ENCODE data around the gene SGPL1.
"Not testable (repeated sequence)": the region's sequence is repeated elsewhere in the genome, so short reads cannot be mapped to it uniquely, and the experiment has no call there.

The SGPL1 gene

DNA sequence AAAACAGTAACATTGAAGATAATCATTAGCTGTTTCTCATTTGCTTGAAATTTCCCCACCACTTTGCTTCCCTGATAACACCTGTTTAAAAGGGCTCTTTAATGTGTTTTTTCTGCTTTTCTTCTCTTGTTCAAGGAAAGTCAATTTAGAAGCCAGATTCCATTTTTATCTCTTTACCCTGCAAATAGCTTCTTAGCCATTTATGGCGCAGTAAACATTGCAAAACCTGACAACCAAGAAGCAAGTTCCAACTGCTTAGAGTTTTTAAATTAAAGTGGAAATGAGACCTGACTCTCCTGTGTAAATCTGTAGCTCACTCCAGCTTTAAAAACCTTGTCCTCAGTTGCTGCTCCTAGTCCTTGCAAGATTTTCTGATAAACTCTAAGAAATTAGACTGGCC, 30.1 kb downstream of the SGPL1 start:
- no peak for DNase-seq

DNA sequence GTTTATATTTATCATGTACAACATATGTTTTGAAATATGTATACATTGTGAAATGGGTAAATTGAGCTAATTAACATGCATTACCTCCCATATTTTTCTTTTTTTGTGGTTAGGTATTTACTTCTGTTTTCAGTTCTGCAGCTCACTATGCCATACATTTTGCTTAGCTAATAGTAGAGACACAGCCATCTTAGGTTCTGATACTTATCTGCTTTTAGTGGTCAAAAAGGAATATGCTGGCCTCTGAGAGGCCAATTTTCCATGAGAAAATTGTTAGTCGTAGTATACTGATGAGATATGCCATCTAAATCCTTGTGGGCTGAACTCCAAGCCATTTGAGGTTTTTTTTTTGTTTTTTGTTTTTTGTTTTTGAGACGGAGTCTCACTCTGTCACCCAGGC, 31.0 kb downstream of the SGPL1 start:
- no peak for DNase-seq

DNA sequence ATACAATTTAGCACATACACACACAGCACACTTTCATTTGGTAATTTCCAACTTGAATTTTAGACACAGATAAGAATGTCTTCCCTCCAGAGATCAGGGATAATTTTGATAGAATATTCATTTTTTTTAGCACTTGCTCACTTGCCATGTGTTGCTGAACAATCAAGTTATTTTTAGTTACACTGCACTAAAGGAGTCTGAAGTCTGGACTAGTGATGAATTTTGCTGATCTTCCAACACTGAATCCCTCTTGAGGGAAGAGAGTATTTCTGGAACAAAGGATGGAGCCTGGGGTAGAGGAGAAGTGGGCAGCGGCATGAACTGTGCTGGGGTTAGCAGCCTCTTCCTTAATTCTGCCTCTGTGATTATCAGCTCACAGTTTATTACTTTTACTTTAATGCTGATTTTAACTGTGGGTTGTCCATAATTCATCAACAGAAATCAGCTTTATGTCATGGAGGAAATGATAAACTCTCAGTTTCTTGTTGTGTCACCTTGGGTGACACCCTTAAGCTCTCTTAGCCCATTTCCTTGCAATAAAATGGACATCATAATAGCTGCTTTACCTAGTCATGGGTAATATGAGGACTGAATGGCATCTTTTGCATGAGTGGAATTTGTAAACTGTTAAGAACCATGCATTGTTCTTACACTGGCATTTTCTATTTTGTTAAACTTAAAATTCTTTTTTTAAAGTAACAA, 32.1 kb downstream of the SGPL1 start:
- DNase-seq: no peak

DNA sequence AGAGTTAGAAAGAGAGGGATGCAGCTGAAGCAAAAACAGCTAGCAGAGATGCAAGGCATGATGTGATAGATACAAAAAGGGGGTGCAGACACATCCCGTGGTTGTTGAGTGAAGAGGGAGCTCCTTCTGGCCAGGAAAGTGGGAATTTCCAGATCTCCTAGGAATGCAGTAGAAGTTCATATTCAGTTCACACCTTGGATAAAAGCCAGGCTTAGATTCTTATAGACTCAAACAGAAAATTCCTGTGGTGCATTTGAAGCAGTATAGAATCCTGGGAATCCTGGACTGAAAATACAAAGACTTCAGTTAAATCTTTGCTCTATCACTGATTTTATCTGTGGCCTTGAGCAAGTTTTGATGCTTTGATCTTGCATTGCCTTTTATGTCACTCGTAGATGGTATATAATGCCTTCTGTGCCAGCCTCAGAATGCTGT, 33.9 kb downstream of the SGPL1 start:
- DNase-seq: no peak

DNA sequence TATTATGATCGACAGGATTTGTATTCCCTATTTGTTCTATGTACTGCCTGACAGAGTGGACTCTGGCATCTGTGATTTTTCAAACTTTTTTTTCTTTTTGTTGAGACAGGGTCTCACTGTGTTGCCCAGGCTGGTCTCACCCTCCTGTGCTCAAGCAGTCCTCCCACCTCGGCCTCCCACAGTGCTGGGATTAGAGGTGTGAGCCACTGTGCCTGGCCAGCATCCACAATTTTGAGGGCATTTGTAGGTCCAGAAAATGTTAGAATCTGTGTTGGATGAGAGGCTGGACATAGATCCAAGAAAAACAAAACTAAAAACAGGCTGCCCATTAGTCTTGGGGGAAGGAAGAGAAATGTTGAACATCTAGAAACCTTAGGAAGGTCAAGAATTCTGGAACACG, 34.3 kb downstream of the SGPL1 start:
- DNase-seq: no peak

DNA sequence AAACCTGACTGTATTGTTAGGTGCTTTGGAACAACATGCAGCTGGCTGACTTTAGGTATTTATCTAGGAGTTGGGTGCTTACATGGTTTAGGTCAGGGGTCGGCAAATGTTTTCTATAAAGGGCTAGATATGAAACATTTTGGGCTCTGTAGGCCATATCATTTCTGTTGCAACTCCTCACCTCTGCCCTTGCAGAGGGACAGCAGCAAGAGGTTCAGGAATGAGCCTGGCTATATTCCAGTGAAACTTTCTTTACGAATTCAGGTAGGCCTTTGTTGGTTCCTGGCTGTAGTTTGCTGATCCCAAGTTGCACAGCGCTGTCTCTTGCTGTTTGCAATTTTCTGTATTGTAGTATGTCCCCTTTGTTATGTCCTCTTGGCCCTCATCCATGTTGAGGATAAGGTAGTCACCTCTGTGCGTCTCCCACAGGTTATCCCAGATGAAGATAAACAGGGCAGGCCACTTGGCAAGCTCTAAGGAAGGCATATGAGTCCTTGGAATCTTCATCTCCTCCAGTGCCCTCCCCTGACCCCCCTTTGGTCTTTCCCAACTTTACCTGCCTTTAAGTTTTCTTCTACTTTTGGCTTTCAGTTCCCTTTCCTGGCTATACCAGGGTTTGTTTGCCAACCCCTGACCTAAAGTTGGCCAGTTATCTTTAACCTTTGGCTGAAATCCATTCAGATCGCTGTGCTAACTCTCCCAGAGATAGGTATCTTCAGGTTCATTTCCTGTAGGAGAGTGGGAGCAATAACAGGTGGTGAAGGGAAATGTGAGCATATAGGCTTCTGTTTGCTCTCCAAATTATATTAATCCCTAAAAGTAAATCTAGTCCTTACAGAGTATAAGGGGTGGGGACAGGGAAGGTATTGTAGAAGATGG, 36.1 kb downstream of the SGPL1 start:
- no peak for DNase-seq

DNA sequence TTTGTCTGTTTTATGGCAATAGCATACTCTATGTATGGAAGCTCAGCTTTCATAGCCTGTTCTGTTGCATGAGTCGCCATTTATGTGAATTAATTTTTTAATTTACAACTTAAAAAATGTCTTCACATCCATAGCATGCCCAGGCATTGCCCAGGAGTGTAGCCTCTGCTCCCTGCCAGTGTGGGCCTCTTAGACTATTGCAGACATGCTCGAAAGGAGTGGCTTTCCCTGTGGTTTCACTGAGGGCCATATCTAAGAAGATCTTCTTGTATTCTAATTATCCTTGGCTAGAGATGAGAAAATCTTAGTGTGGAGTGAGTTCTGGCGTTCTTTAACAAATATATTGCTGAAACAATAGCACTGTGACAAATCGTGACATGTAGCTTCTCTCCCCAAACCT, 37.3 kb downstream of the SGPL1 start:
- DNase-seq: no peak

DNA sequence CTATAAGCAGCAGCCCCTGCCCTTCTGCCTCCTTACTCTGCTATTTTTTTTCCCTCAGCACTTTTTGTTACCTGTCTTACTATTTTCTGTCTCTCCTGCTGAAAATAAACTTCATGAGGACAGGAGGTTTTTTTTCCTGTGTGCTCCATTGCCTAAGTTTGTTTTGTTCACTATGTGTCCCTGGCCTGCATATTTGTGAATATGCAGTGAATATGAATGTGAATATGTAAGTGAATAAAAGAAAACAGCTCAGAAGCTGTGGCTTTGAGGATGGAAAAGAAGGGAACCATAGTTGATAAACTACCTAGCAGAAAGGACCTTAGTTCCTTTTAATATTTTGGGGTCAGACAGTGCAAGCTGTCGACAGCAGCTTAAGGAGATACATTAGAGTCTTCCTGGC, 37.7 kb downstream of the SGPL1 start:
- DNase-seq: no peak

DNA sequence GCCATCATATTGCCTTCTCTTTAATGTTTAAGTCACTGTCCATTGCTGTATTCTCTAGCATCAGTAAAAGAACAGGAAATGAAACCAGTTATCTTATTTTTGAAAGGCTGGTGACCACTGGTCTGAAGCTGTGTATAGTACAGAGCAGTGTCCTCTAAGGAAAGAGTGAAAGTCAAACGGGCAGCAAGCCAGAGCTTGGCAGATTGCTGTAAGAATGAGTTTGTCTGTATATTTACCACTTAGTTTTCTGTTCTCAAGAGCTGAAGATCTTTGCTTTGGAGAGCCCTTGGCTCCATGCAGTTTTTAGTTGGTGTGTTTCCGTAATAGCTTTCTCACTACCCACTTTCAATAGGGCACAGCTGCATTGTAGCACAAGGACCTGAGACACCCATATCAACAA, 40.7 kb downstream of the SGPL1 start:
- no peak for DNase-seq

DNA sequence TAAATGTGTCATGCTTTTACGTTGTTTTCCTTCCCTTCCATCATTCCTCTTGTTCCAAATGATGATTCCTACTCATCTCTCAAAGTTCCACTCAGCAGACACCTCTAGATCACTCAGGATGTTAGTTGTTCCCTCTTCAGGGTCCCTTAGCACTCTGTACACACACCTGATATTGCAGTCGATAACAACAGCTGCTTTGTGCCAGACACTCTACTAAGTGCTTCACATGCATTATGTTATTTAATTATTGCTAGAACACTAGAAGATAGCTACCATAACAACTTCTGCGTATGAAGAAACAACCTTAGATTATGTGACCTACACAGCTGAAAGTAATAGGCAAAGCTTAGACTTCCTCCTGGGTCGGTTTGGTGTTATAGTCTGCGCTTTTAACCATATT, 43.0 kb downstream of the SGPL1 start:
- DNase-seq: no peak

DNA sequence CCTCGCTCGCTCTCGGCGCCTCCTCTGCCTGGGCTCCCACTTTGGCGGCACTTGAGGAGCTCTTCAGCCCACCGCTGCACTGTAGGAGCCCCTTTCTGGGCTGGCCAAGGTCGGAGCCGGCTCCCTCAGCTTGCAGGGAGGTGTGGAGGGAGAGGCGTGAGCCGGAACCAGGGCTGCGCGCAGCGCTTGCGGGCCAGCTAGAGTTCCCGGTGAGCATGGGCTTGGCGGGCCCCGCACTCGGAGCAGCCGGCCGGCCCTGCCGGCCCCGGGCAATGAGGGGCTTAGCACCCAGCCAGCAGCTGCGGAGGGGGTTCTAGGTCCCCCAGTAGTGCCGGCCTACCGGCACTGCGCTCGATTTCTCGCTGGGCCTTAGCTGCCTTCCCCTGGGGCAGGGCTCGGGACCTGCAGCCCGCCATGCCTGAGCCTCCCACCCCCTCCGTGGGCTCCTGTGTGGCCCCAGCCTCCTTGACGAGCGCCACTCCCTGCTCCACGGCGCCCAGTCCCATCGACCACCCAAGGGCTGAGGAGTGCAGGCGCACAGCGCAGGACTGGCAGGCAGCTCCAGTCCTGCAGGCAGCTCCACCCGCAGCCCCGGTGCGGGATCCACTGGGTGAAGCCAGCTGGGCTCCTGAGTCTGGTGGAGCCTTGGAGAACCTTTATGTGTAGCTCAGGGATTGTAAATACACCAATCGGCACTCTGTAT, 45.9 kb downstream of the SGPL1 start:
- not testable (repeated sequence) for DNase-seq

DNA sequence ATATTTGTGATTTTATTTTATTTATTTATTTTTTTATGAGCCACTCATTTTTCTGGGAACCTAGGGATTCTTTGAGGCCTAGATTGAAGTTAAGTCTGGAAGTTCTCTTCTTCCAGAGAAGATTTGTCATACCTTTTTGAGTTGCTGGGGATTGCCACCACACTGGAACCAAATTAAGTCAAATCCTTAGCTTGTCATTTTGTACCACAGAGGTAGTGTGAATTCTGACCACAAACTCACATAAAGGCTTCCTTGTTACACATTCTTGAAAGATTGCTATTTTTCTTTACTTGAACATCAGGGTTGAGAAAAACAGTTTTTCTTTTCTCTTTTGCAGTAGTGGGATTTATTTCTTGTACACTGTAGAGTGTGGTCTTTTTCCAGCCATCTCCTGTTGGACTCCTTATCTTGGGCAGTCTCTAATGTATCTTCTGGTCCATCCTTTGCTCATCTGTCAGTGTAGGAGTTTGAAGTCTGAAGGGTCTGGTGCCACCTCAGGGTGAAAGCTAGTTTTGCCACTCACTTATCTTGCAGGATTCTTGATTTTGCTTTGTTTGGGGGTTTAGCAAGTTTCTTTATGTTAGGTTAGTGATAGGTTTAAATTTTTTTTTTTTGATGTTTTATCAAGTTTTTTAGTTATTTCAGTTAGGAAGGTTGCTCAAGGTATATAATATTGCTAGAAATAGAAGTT, 47.9 kb downstream of the SGPL1 start:
- DNase-seq: no peak

DNA sequence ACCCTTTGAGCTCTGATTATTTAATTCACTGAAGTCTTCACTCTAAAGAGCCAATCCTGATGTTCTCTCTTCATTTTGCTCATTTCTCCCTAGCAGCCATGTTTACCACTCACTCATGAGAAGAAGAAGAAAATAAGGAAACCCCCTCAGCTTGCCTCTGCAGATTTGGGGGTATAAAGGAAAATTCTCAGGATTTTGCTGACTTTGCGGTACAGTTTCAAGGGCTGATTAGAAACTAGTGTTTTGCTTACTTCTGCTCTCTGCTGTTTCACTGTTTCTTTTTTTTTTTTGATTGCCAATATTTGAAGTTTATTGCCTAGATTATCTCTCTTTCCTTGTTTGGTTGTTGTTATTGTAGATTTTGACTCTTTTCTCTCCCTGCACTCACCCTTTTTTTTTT, 49.2 kb downstream of the SGPL1 start:
- DNase-seq: no peak

DNA sequence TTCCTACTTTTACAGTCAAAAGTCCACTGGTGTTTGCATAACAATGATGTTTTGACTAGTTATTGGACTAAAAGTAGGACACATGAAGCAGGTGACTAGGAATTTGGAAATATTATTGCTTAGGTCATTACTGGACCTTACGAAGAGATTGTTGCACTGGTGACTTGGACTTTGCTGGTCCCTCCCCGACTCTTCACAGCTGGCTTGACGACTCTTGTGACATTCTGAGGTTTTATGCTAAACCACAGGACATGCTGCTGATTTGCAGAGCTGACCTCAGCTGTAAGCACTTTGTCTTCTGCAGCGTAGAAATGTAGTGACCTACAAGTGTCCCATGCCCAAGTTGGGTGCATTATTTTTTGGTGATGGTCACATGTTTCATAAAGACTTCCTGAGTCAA, 50.7 kb downstream of the SGPL1 start:
- DNase-seq: no peak

DNA sequence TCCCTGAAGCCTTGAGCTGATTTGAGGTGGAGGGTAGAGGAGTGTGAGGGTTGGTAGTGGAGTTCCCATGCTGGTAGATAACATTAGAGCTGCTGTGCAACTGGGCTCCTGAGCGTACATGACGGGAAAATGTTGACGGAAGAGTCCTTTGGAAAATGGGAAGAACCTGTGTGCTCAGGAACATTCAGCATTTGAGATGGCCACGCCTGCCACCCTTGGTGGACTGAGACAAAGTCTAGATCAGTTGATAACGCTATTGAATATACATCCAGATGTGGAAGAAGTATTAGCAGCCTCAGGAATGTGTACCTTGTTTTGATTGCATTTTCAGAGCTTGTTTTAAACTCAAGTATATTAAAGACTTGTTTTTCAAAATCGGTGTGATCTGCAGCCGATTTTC, 56.5 kb downstream of the SGPL1 start:
- DNase-seq: no peak

DNA sequence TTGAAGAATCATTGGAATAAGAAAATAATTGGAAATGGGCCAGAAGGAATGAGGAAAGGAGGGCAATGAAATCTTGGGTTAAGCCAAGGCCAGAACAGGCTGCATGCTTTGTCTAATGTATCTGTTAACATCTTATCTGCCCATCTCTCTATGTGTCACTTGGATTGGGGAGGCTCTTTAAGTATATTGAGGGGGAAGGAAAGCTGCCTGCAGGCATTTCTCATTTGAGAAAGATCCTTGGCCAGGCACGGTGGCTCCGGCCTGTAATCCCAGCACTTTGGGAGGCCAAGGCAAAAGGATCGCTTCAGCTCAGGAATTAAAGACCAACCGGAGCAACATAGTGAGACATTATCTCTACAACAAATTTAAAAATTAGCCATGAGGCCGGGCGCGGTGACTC, 58.3 kb downstream of the SGPL1 start:
- DNase-seq: no peak

DNA sequence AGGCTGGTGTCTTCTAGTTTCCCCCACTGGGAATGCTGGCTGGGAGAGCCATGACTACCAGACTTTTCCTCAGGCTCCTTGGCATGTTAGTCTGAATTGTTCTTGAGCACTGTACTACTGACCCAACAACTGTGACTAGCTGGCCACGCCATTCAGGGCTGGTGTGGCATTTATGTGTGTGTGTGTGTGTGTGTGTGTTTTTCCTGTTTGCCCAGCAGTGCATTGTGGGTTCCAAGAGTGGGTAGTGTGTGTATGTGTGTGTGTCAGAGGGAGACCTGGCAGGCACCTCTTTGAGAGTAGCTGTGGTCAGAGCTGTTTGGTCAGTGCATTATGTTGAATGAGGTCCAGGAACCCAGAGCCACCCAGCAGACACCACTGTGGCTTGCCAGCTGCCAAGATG, 63.5 kb downstream of the SGPL1 start:
- no peak for DNase-seq

DNA sequence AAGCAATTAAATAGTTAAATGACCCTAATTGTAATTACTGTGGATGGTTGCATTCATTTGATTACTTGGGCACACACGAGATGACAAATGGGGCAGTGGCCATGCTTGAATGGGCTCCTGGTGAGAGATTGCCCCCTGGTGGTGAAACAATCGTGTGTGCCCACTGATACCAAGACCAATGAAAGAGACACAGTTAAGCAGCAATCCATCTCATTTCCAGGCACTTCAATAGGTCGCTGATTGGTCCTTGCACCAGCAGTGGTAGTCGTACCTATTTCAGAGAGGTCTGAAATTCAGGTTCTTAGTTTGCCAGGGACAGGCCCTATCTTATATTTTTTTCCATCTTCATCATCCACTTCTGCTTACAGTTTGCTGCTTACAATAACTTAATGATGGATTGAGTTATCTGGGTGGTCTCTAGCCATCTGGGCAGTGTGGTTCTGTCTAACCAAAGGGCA, 64.4 kb downstream of the SGPL1 start:
- peak; percentile 53 to 66 for DNase-seq

DNA sequence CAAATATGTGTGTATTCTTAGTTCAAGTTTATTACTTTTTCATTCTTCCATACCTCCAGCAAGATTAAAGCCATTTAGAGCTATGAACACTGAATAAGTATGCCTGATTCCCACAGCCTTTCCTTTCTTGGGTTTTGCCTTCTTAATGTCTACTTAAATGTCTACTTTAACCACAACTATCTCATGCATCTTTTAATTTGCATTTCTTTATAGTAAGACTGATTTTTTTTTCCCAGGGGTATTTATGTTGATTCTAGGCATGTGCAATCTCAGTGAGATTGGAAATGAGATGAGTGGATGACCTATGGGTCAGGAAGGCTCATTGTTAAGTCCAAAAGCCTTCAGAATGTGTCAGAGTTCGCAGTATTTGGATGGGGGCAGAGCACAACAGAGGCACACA, 69.0 kb downstream of the SGPL1 start:
- DNase-seq: no peak

DNA sequence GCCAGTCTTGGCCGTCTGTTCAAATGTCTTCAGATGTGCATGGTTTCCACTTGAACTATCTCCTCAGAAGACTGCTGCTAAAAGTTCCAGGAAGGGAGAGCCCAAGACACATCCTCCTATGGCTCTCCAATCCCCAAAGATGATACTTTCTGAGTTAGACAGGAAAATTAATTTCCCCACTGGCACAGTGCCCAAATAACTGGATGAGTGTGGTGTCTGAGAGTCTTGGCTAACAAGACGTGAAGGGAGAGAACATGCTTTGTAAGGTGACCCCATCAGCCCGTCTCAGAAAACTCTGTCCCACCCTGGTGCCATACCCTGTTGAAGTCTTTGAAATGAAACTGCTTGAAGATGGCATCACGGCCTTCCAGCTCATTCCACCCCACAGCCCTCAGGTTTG, 69.7 kb downstream of the SGPL1 start:
- DNase-seq: no peak

DNA sequence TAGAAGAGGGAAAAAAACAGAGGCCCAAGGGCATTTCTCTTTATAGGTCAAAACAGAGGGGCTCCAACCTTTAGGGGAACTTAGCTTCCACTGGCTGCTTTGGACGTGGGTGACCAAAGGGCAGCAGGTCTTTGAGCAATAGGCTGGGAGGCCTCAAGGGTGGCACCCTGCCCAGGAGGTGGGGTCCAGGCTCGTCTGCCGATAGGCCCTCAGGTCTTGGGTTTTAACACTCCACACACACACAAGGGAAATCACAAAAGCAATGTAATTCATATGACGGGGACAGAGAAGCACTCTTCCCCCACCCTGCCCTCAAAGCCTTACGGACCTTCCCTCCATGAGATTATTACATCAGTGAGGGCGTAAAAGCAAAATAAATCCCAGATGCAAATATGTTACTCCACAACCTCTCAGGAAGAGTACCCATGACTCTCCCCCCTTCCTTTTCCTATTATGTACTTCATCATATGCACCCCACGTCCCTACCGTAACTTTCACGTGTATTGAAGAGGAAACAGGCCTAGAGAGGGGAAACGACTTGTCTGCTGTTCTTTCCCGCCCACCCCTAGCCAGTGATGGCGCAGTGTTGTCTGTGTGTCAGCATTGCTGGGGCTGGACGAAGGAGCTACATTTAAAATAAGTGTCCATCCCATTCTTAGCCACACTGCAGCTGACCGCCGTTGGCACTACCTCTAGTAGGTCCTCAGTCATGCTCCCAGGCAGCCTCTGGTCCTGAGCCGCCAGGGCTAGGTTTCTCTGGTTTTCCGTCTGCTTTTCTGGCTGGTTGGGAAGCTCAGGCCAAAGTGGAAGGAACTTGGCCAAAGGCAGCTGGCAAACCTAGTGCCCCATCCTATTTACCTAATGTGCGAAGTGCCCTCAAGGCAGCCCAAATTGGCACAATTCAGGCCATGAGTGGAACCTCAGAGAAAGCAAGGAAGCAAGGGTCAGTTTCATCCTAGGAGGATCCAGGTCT, 70.5 kb downstream of the SGPL1 start:
- no peak for DNase-seq
